Natural killer cell (primary cell): ENCODE results near the gene MACROD2. TPM values are rescaled to one million over a fixed set of nuclear protein-coding genes. Genes with fewer than 3 reads are reported as not detected.

Experiments used
- ATAC-seq, 3 donors: fragments of 150-1000 bp in 2 of 3; fragments of 200-7000 bp in 1 of 3; cut with Tn5 transposase; 1 replicate in 1 of 3; 2 replicates in 2 of 3; pipeline ENCODE4 v1.10.0; 2021; ENCODE audit warnings: mild to moderate bottlenecking in 2 of 3, moderate library complexity in 2 of 3
- DNase-seq, 2 donors: peaks; one replicate each; pipeline versions ENCODE4 v3.0.0 to v3.0.0-alpha.2; 2013 to 2021; ENCODE audit warnings: mixed read lengths in 1 of 2
- H3K27ac ChIP-seq: one replicate; pipeline ENCODE4 v1.5.1; 2013; ENCODE audit warnings: mild to moderate bottlenecking, low read length
- H3K27me3 ChIP-seq: one replicate; pipeline ENCODE4 v1.6.1; 2013; ENCODE audit warnings: low read length; ENCODE audit not compliant: control insufficient read depth, insufficient read depth
- H3K36me3 ChIP-seq: one replicate; pipeline ENCODE4 v1.6.1; 2013; ENCODE audit warnings: low read length; ENCODE audit not compliant: control insufficient read depth, insufficient read depth
- H3K4me1 ChIP-seq: one replicate; pipeline ENCODE4 v1.6.1; 2013; ENCODE audit warnings: low read length; ENCODE audit not compliant: control insufficient read depth, insufficient read depth
- H3K4me3 ChIP-seq: one replicate; pipeline ENCODE4 v1.5.1; 2013; ENCODE audit warnings: low read length
- H3K9me3 ChIP-seq: one replicate; pipeline ENCODE4 v1.6.1; 2013; ENCODE audit warnings: low read length; ENCODE audit not compliant: control insufficient read depth, insufficient read depth
- H3K27ac Mint-ChIP-seq, 2 donors: one replicate each; pipeline ENCODE4 v1.8.0; 2022; ENCODE audit warnings: mild to moderate bottlenecking in 2 of 2, mixed read lengths in 2 of 2, moderate library complexity in 1 of 2
- H3K27me3 Mint-ChIP-seq, 2 donors: one replicate each; pipeline ENCODE4 v1.8.0; 2022; ENCODE audit warnings: low read depth in 2 of 2, mixed read lengths in 2 of 2
- H3K36me3 Mint-ChIP-seq: one replicate; pipeline ENCODE4 v1.8.0; 2022; ENCODE audit warnings: mixed read lengths
- H3K4me1 Mint-ChIP-seq, 2 donors: one replicate each; pipeline ENCODE4 v1.8.0; 2022; ENCODE audit warnings: mixed read lengths in 2 of 2
- H3K4me3 Mint-ChIP-seq: one replicate; pipeline ENCODE4 v1.8.0; 2022; ENCODE audit warnings: mild to moderate bottlenecking, moderate library complexity, mixed read lengths
- H3K9me3 Mint-ChIP-seq, 2 donors: one replicate each; pipeline ENCODE4 v1.8.0; 2022; ENCODE audit warnings: mixed read lengths in 2 of 2
- CTCF ChIP-seq: fragments of 200-600 bp; IDR thresholded peaks from one replicate; pipeline ENCODE4 v1.8.0; 2022; ENCODE audit warnings: antibody characterized with exemption
- WGBS: methylation state at CpG from one replicate; pipeline ENCODE4 v1.1.7; 2013; ENCODE audit warnings: missing lambda C conversion rate; ENCODE audit not compliant: insufficient coverage; 5-methylcytosine and 5-hydroxymethylcytosine counted together
- intact Hi-C: fragments of 100-400 bp; cut with micrococcal nuclease; formaldehyde crosslinking; loops from one replicate; pipeline ENCODE4 v1.14.2; 2022
- total RNA-seq, 4 donors: library from RNA; stranded (reverse); fragments of 120-200 nt in 1 of 4; gene quantifications; one replicate each; pipeline versions ENCODE4 v1.2.3 to v1.2.4, GENCODE V29; 2013 to 2022

MACROD2 gene
- total RNA-seq, 3 donors from 2014 or later (not counting 1 experiment from before 2014, with no cell fraction given): 0.19 to 0.88 TPM; not detected in 1

- peaks cover 6 to 9% of the 10 kb centered on the region in 2 donors for H3K27me3 Mint-ChIP-seq
- 83% methylated on average over 3 of the region's 3 CpGs for WGBS
- H3K27ac Mint-ChIP-seq: no peak overlapping the region
- TF ChIP-seq CTCF: no peak
- Histone ChIP-seq H3K4me3 (no peak overlapping the region), H3K9me3 (no peaks in the 10 kb centered on the region), H3K27me3 (no peaks in the 10 kb centered on the region), H3K36me3 (no peaks in the 10 kb centered on the region), H3K27ac (no peak overlapping the region), H3K4me1 (no peaks in the 10 kb centered on the region)
- H3K9me3 Mint-ChIP-seq: peaks cover 6 to 7% of the 10 kb centered on the region in 2 donors
- no peak for DNase-seq
- intact Hi-C loops: no loop called here
- no peak overlapping the region for H3K4me3 Mint-ChIP-seq
- no peaks in the 10 kb centered on the region for H3K4me1 Mint-ChIP-seq
- no peak for ATAC-seq
- peaks cover 9% of the 10 kb centered on the region for H3K36me3 Mint-ChIP-seq
Measured at GRCh38 chr20:15875446-15875845, 1880.1 kb downstream of the MACROD2 start.

- DNase-seq (no peak), ATAC-seq (no peak)
- Mint-ChIP-seq H3K4me1 (no peaks in the 10 kb centered on the region), H3K4me3 (no peak overlapping the region), H3K9me3 (peaks cover 4% of the 10 kb centered on the region in 2 donors), H3K27me3 (peaks cover 0 to 10% of the 10 kb centered on the region in 2 donors), H3K36me3 (no peaks in the 10 kb centered on the region), H3K27ac (no peak overlapping the region)
- Histone ChIP-seq H3K36me3 (no peaks in the 10 kb centered on the region), H3K9me3 (peaks cover 3% of the 10 kb centered on the region), H3K27me3 (no peaks in the 10 kb centered on the region), H3K4me3 (no peak overlapping the region), H3K4me1 (no peaks in the 10 kb centered on the region), H3K27ac (no peak overlapping the region)
- intact Hi-C loops: no loop called here
- 100% methylated on average over 1 of the region's 4 CpGs for WGBS
- TF ChIP-seq CTCF: no peak
Measured at GRCh38 chr20:15882553-15882952, 1887.2 kb downstream of the MACROD2 start.

- DNase-seq: no peak
- WGBS: 100% methylated on average over 1 of the region's 2 CpGs
- H3K27ac Mint-ChIP-seq: no peak overlapping the region
Measured at GRCh38 chr20:15886250-15886649, 1890.9 kb downstream of the MACROD2 start.

More at GRCh38 chr20:15886250-15886649, 1890.9 kb downstream of the MACROD2 start:
- H3K27ac ChIP-seq: no peak overlapping the region
- H3K9me3 Mint-ChIP-seq: peaks cover 4 to 7% of the 10 kb centered on the region in 2 donors
- intact Hi-C loops: no loop called here
- H3K36me3 Mint-ChIP-seq: no peaks in the 10 kb centered on the region
- no peaks in the 10 kb centered on the region for H3K4me1 ChIP-seq
- H3K27me3 ChIP-seq: no peaks in the 10 kb centered on the region
- peaks cover 3% of the 10 kb centered on the region for H3K9me3 ChIP-seq
- no peaks in the 10 kb centered on the region for H3K36me3 ChIP-seq
- H3K4me3 ChIP-seq: no peak overlapping the region
- no peak for TF ChIP-seq CTCF
- no peak overlapping the region for H3K4me3 Mint-ChIP-seq
- peaks cover 16 to 17% of the 10 kb centered on the region in 2 donors for H3K27me3 Mint-ChIP-seq
- H3K4me1 Mint-ChIP-seq: no peaks in the 10 kb centered on the region
- no peak for ATAC-seq
